Activated naive CD8-positive, alpha-beta T cell (primary cell): ENCODE data around the gene OTUD3.
"Not testable (repeated sequence)": the region's sequence is repeated elsewhere in the genome, so short reads cannot be mapped to it uniquely, and the experiment has no call there.

Source experiments
- H3K27ac Mint-ChIP-seq: one replicate; pipeline ENCODE4 v1.8.0; 2021; ENCODE audit warnings: mixed read lengths
- H3K27me3 Mint-ChIP-seq: one replicate; pipeline ENCODE4 v1.8.0; 2021; ENCODE audit warnings: mixed read lengths
- H3K36me3 Mint-ChIP-seq: one replicate; pipeline ENCODE4 v1.8.0; 2021; ENCODE audit warnings: mixed read lengths
- H3K4me1 Mint-ChIP-seq: one replicate; pipeline ENCODE4 v1.8.0; 2021; ENCODE audit warnings: low read depth, mixed read lengths
- H3K4me3 Mint-ChIP-seq: one replicate; pipeline ENCODE4 v1.8.0; 2021; ENCODE audit warnings: mild to moderate bottlenecking, mixed read lengths
- H3K9me3 Mint-ChIP-seq: one replicate; pipeline ENCODE4 v1.8.0; 2021; ENCODE audit warnings: low read depth, mixed read lengths

OTUD3 gene

GRCh38 chr1:19920132-19920710 is 38.0 kb downstream of the OTUD3 start:
- Mint-ChIP-seq H3K27ac (no peak overlapping the region), H3K9me3 (no peaks in the 10 kb centered on the region), H3K4me3 (no peak overlapping the region), H3K4me1 (peaks cover 2% of the 10 kb centered on the region), H3K36me3 (no peaks in the 10 kb centered on the region), H3K27me3 (no peaks in the 10 kb centered on the region)

GRCh38 chr1:19921310-19921709 is 39.1 kb downstream of the OTUD3 start:
- Mint-ChIP-seq H3K27ac (no peak overlapping the region), H3K9me3 (no peaks in the 10 kb centered on the region), H3K4me3 (no peak overlapping the region), H3K27me3 (no peaks in the 10 kb centered on the region), H3K36me3 (no peaks in the 10 kb centered on the region), H3K4me1 (peaks cover 2% of the 10 kb centered on the region)

GRCh38 chr1:19922015-19922688 is 40.0 kb downstream of the OTUD3 start:
- H3K9me3 Mint-ChIP-seq = no peaks in the 10 kb centered on the region
- no peak overlapping the region for H3K4me3 Mint-ChIP-seq
- H3K27ac Mint-ChIP-seq = no peak overlapping the region
- no peaks in the 10 kb centered on the region for H3K36me3 Mint-ChIP-seq
- H3K4me1 Mint-ChIP-seq = peaks cover 2% of the 10 kb centered on the region
- H3K27me3 Mint-ChIP-seq = no peaks in the 10 kb centered on the region

- H3K36me3 Mint-ChIP-seq = no peaks in the 10 kb centered on the region
- no peaks in the 10 kb centered on the region for H3K9me3 Mint-ChIP-seq
- no peak within 1 kb of the TSS for H3K27ac Mint-ChIP-seq
- H3K4me3 Mint-ChIP-seq = no peak within 1 kb of the TSS
- H3K4me1 Mint-ChIP-seq = no peaks in the 10 kb centered on the region
- H3K27me3 Mint-ChIP-seq = no peaks in the 10 kb centered on the region
Measured at GRCh38 chr1:19923137-19923952, 41.1 kb downstream of the OTUD3 start, which contains the start of gene PLA2G2E. Gene PLA2G2E (minus strand): TSS chr1:19923617. CDS start chr1:19923559, 58 bp downstream.

GRCh38 chr1:19923953-19924346 is 41.8 kb downstream of the OTUD3 start:
- no peaks in the 10 kb centered on the region for H3K9me3 Mint-ChIP-seq
- no peak overlapping the region for H3K27ac Mint-ChIP-seq
- no peaks in the 10 kb centered on the region for H3K27me3 Mint-ChIP-seq
- no peaks in the 10 kb centered on the region for H3K36me3 Mint-ChIP-seq
- H3K4me1 Mint-ChIP-seq = no peaks in the 10 kb centered on the region
- no peak overlapping the region for H3K4me3 Mint-ChIP-seq

- Mint-ChIP-seq H3K4me1 (no peaks in the 10 kb centered on the region), H3K27ac (no peak overlapping the region)
Measured at GRCh38 chr1:19925342-19926070, 43.3 kb downstream of the OTUD3 start.

GRCh38 chr1:19926296-19927129 is 44.3 kb downstream of the OTUD3 start:
- Mint-ChIP-seq H3K27ac (no peak overlapping the region), H3K27me3 (no peaks in the 10 kb centered on the region), H3K4me3 (no peak overlapping the region), H3K4me1 (no peaks in the 10 kb centered on the region), H3K36me3 (no peaks in the 10 kb centered on the region), H3K9me3 (no peaks in the 10 kb centered on the region)

More at GRCh38 chr1:19925342-19926070, 43.3 kb downstream of the OTUD3 start:
- Mint-ChIP-seq H3K4me3 (no peak overlapping the region), H3K36me3 (no peaks in the 10 kb centered on the region), H3K27me3 (no peaks in the 10 kb centered on the region), H3K9me3 (no peaks in the 10 kb centered on the region)

- H3K4me1 Mint-ChIP-seq, H3K27me3 Mint-ChIP-seq, H3K9me3 Mint-ChIP-seq, H3K27ac Mint-ChIP-seq, H3K36me3 Mint-ChIP-seq, H3K4me3 Mint-ChIP-seq: not testable (repeated sequence)
Measured at GRCh38 chr1:19927130-19927421, 44.9 kb downstream of the OTUD3 start.

- Mint-ChIP-seq H3K4me1 (no peaks in the 10 kb centered on the region), H3K9me3 (peaks cover 10% of the 10 kb centered on the region), H3K27me3 (no peaks in the 10 kb centered on the region), H3K4me3 (no peak overlapping the region), H3K27ac (no peak overlapping the region), H3K36me3 (peaks cover 6% of the 10 kb centered on the region)
Measured at GRCh38 chr1:19932866-19933265, 50.7 kb downstream of the OTUD3 start.

- Mint-ChIP-seq H3K4me3 (no peak overlapping the region), H3K27me3 (no peaks in the 10 kb centered on the region), H3K36me3 (peaks cover 6% of the 10 kb centered on the region), H3K27ac (no peak overlapping the region), H3K9me3 (peaks cover 10% of the 10 kb centered on the region), H3K4me1 (no peaks in the 10 kb centered on the region)
Measured at GRCh38 chr1:19934336-19934735, 52.1 kb downstream of the OTUD3 start.

- peaks cover 10% of the 10 kb centered on the region for H3K9me3 Mint-ChIP-seq
- H3K27ac Mint-ChIP-seq = no peak overlapping the region
- no peaks in the 10 kb centered on the region for H3K4me1 Mint-ChIP-seq
- no peak overlapping the region for H3K4me3 Mint-ChIP-seq
- H3K36me3 Mint-ChIP-seq = peaks cover 6% of the 10 kb centered on the region
- H3K27me3 Mint-ChIP-seq = no peaks in the 10 kb centered on the region
Measured at GRCh38 chr1:19936061-19936750, 54.0 kb downstream of the OTUD3 start.

GRCh38 chr1:19938472-19938871 is 56.3 kb downstream of the OTUD3 start:
- Mint-ChIP-seq H3K27me3 (no peaks in the 10 kb centered on the region), H3K4me1 (no peaks in the 10 kb centered on the region), H3K4me3 (no peak overlapping the region), H3K9me3 (no peaks in the 10 kb centered on the region), H3K27ac (no peak overlapping the region), H3K36me3 (no peaks in the 10 kb centered on the region)

- Mint-ChIP-seq H3K4me3 (no peak overlapping the region), H3K9me3 (no peaks in the 10 kb centered on the region), H3K27me3 (peaks cover 3% of the 10 kb centered on the region), H3K4me1 (no peaks in the 10 kb centered on the region), H3K36me3 (no peaks in the 10 kb centered on the region), H3K27ac (no peak overlapping the region)
Measured at GRCh38 chr1:19940486-19941205, 58.5 kb downstream of the OTUD3 start.
